PFSK-1 (cell line): ENCODE data around the gene OR6M1.

Experiments used
- FOXP2 ChIP-seq: optimal IDR thresholded peaks from 2 replicates; pipeline ENCODE3; 2011; ENCODE audit warnings: borderline replicate concordance, control low read depth, inconsistent platforms; ENCODE audit not compliant: insufficient read depth; ENCODE audit errors: extremely low read length, extremely low read depth
- POLR2AphosphoS5 ChIP-seq: IDR thresholded peaks from 2 replicates; pipeline ENCODE4 v1.6.1; 2012; ENCODE audit warnings: low read depth, mild to moderate bottlenecking, control low read depth, low read length, moderate library complexity
- SIN3A ChIP-seq: IDR thresholded peaks from 2 replicates; pipeline ENCODE4 v1.6.1; 2012; ENCODE audit warnings: mild to moderate bottlenecking, low read length, moderate library complexity, borderline replicate concordance; ENCODE audit not compliant: insufficient read depth
- TAF1 ChIP-seq: IDR thresholded peaks from 2 replicates; pipeline ENCODE4 v1.6.1; 2012; ENCODE audit warnings: low read length, control low read depth, borderline replicate concordance; ENCODE audit not compliant: insufficient read depth
- TF ChIP-seq, protein P1 (sequence below), 2 experiments: IDR thresholded peaks; 2 replicates each; pipeline versions ENCODE4 v1.6.1 to v1.8.0; 2011 to 2012; ENCODE audit warnings: low read depth in 2 of 2, low read length in 2 of 2, control low read depth in 1 of 2, inconsistent platforms in 1 of 2, mild to moderate bottlenecking in 1 of 2, moderate library complexity in 1 of 2; ENCODE audit not compliant: insufficient read depth in 1 of 2

OR6M1 gene

GRCh38 chr11:123822599-123822998, 16.4 kb upstream of the OR6M1 start:
- TF ChIP-seq SIN3A (no peak), FOXP2 (no peak), POLR2AphosphoS5 (no peak), TAF1 (no peak)
- TF ChIP-seq, protein P1, sequence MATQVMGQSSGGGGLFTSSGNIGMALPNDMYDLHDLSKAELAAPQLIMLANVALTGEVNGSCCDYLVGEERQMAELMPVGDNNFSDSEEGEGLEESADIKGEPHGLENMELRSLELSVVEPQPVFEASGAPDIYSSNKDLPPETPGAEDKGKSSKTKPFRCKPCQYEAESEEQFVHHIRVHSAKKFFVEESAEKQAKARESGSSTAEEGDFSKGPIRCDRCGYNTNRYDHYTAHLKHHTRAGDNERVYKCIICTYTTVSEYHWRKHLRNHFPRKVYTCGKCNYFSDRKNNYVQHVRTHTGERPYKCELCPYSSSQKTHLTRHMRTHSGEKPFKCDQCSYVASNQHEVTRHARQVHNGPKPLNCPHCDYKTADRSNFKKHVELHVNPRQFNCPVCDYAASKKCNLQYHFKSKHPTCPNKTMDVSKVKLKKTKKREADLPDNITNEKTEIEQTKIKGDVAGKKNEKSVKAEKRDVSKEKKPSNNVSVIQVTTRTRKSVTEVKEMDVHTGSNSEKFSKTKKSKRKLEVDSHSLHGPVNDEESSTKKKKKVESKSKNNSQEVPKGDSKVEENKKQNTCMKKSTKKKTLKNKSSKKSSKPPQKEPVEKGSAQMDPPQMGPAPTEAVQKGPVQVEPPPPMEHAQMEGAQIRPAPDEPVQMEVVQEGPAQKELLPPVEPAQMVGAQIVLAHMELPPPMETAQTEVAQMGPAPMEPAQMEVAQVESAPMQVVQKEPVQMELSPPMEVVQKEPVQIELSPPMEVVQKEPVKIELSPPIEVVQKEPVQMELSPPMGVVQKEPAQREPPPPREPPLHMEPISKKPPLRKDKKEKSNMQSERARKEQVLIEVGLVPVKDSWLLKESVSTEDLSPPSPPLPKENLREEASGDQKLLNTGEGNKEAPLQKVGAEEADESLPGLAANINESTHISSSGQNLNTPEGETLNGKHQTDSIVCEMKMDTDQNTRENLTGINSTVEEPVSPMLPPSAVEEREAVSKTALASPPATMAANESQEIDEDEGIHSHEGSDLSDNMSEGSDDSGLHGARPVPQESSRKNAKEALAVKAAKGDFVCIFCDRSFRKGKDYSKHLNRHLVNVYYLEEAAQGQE (IDR thresholded peaks at IDR 0.05; ENCODE audit: insufficient read depth in 1 of 2, low read depth in 2 of 2, low read length in 2 of 2) = no peak

DNA sequence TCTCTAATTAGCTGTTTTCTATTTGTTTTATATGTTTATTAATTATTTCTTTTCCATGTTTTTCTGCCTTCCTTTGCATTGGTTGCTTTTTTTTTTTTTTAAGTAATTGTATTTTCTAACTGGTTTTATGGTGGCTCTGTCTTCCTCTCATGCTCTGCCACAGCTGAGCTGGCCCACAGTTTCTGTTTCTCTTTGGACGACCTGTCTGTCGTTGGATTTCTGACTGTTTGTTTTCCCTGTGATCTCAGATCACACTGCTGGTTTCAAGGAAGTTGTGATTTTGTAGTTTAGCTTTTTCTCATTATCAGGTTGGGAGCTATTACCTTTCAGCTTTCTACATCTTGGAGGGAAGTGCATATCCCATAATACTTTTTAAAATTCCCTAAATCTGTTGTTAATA, 15.9 kb upstream of the OR6M1 start:
- TF ChIP-seq SIN3A (no peak), TAF1 (no peak), POLR2AphosphoS5 (no peak), FOXP2 (no peak)
- TF ChIP-seq, protein P1 (IDR thresholded peaks at IDR 0.05; ENCODE audit: insufficient read depth in 1 of 2, low read depth in 2 of 2, low read length in 2 of 2) = no peak

DNA sequence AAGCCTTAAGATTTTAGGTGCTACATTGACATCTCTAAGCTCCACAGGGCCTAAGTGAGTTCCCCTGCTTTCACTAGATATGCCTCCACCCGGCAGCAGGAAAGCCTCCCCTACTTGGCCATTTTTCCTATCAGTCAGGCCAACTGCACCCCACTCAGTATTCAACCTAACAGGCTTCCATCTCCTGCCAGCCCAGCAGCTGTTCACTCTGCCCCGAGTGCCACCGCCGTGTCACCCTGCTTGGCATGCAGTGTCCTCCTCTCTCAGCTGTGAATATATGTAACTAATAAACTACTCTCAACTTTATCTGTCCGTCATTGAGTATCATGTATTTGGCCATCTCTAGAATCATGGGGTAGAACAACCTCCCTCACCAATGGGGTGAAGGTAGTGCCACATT, 9.0 kb upstream of the OR6M1 start:
- no peak for TF ChIP-seq POLR2AphosphoS5
- TF ChIP-seq, protein P1 (IDR thresholded peaks at IDR 0.05; ENCODE audit: insufficient read depth in 1 of 2, low read depth in 2 of 2, low read length in 2 of 2) = no peak
- TF ChIP-seq FOXP2 = no peak
- TF ChIP-seq TAF1 = no peak
- no peak for TF ChIP-seq SIN3A

DNA sequence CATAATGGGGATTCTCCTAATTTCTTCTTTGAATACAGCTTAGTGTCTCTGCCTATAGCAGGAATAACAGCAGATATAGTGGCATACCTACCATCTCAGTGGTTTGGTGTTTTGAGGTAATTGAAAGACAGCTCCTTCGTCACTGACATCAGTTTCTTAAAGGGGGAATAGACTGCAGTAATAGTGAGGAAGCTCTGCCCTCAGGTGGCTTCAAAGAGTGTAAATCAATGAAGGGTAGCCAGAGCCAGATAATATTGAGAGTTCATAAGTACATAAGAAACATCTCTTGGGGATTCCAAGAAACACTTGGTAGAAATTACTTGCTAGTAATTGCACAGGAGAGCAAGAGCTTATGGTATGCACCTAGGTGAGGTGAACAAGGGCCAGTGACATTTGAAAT, 4.4 kb downstream of the OR6M1 start:
- TF ChIP-seq TAF1 (no peak), SIN3A (no peak), POLR2AphosphoS5 (no peak), FOXP2 (no peak)
- TF ChIP-seq, protein P1 (IDR thresholded peaks at IDR 0.05; ENCODE audit: insufficient read depth in 1 of 2, low read depth in 2 of 2, low read length in 2 of 2) = no peak

DNA sequence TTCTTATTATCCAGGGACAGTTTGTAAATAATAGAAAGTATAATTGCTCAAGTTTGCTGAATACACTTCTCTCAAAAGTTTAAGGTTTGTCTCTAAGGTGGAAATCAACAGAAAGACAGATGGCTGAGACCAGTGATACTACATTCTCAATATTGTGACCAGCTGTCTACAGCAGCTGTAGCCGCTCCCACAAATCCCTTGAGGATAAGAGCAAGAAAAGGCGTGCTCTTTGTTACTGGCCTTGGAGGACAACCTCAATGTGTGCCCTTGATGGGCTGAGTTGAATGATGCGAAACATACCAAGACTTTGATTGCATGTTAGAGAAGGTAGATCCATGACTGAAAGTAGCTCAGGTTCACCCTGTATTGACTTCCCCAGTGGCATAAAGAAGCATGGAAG, 6.1 kb downstream of the OR6M1 start:
- TF ChIP-seq TAF1 (no peak), FOXP2 (no peak), POLR2AphosphoS5 (no peak), SIN3A (no peak)
- TF ChIP-seq, protein P1 (IDR thresholded peaks at IDR 0.05; ENCODE audit: insufficient read depth in 1 of 2, low read depth in 2 of 2, low read length in 2 of 2) = no peak
